ENCODE results near the gene EIF3A.

Gene EIF3A

DNA sequence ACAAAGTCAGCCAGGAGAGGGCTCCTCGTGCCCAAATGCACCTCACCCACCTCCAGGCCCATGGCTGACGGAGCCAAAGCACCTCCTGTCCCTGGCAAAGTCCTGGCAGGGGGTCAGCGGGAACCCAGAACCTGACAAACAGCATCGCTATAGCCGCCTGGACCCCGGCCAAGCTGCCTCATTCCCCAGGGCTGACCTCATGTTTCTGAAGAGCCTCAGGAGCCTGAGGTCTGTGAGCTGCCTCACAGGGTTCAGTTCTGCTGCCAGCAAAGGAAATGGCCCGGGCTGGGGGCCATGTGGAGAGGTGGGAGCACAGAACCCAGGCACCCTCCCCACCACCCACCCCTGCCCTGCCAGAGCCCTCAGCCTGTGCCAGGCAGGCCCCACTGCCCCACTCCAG is 55.3 kb downstream of the EIF3A start:
- no peak overlapping the region for H3K4me3 ChIP-seq (ENCODE audit: low read depth, low read length)
- DNase-seq (ENCODE audit: low read depth), result peak; percentile 67
- in situ Hi-C loops (cut with HindIII; ENCODE audit: low sequenced_read_pairs), result no loop called here
- TF ChIP-seq, protein P1, sequence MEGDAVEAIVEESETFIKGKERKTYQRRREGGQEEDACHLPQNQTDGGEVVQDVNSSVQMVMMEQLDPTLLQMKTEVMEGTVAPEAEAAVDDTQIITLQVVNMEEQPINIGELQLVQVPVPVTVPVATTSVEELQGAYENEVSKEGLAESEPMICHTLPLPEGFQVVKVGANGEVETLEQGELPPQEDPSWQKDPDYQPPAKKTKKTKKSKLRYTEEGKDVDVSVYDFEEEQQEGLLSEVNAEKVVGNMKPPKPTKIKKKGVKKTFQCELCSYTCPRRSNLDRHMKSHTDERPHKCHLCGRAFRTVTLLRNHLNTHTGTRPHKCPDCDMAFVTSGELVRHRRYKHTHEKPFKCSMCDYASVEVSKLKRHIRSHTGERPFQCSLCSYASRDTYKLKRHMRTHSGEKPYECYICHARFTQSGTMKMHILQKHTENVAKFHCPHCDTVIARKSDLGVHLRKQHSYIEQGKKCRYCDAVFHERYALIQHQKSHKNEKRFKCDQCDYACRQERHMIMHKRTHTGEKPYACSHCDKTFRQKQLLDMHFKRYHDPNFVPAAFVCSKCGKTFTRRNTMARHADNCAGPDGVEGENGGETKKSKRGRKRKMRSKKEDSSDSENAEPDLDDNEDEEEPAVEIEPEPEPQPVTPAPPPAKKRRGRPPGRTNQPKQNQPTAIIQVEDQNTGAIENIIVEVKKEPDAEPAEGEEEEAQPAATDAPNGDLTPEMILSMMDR (IDR thresholded peaks at IDR 0.05; ENCODE audit: low read depth, low read length, missing control alignments), result no peak

DNA sequence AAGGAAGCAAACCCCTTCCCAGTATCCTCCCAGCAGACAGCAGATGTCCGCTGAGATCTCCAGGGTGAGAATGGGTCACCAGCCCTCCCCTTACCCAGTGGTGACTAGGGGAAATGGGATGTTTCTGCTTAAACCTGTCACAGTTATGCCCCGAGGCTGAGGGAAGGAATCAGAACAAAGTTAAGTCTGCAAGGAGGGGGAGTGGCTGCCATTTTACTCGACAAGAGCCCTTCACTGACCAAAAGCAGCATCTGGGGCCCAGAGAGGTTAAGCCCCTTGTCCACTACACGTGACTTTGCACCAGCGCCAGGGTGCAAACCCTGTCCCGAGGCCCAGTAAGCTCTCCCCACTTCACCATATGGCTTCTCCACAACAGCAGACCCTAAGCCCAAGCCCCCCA is 55.7 kb downstream of the EIF3A start:
- TF ChIP-seq, protein P1 (IDR thresholded peaks at IDR 0.05; ENCODE audit: low read depth, low read length, missing control alignments), result no peak
- no peak for DNase-seq (ENCODE audit: low read depth)
- in situ Hi-C loops (cut with HindIII; ENCODE audit: low sequenced_read_pairs), result no loop called here
- H3K4me3 ChIP-seq (ENCODE audit: low read depth, low read length), result no peak overlapping the region

DNA sequence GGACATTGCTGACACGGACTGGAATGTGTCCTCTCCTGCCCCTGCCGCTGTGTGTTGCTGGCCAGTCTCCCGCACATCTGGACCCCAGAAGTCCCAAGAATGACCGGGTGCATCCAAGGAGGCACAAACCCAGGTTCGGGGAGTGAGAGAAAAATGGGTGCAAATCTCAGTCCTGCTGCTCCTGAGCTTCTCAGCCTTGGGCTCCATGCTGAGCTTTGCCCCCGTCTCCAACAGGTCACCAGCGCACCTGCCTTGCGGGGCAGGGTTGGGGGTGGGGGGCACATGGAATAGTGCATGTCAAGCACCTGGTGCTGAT is 57.1 kb downstream of the EIF3A start:
- in situ Hi-C loops (cut with HindIII; ENCODE audit: low sequenced_read_pairs), result no loop called here
- TF ChIP-seq, protein P1 (IDR thresholded peaks at IDR 0.05; ENCODE audit: low read depth, low read length, missing control alignments), result no peak
- H3K4me3 ChIP-seq (ENCODE audit: low read depth, low read length), result no peak overlapping the region
- DNase-seq (ENCODE audit: low read depth), result no peak

DNA sequence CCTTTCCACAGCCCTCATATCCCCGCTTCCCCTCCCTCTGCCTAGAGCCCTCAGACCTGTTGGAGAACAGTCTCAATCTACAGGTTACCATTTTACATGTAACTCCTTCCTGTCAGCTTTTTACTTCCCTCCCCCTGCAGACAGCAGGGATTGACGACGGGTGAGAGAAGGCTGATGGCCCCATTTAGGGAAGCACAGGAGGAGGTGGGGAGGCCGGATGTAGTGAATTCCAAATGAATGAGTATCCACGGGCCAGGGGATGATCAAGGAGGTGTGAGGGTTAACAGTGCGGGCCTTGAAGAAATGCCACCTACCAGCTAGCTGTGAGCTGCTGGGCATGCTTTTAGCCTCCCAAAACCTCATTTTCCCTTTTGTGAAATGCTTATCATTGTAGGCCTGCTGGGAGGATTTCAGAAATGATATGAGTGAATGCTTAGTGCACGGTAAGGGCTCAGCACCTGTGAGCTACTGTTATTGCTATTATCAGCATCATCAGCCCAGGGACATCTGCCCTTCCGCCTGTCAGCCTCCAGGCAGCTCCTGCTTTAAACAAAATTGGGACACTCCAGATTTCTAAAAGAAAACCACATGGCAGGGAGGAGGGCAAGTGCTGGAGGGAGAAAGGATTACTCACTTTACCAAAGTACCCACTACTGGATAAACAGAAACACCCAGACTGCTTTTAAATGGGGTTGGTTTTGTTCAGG is 57.6 kb downstream of the EIF3A start:
- DNase-seq (ENCODE audit: low read depth), result peak; percentile 22
- in situ Hi-C loops (cut with HindIII; ENCODE audit: low sequenced_read_pairs), result no loop called here
- no peak overlapping the region for H3K4me3 ChIP-seq (ENCODE audit: low read depth, low read length)
- TF ChIP-seq, protein P1 (IDR thresholded peaks at IDR 0.05; ENCODE audit: low read depth, low read length, missing control alignments), result no peak

DNA sequence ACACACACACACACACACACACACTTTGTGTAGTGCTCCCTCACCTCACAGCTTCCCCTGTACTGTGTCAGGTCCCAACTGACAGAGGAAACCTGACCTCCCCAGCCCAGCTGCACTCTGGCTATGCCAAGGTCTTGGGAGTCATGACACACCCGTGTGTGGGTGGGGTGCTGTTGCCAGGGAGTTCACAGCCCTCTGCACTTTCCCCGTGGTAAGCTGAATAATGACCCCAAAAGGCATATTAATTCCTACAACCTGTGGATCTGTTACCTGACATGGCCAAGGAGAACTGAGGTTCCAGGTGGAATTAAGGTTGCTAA is 60.0 kb downstream of the EIF3A start:
- in situ Hi-C loops (cut with HindIII; ENCODE audit: low sequenced_read_pairs), result no loop called here
- DNase-seq (ENCODE audit: low read depth), result no peak
- TF ChIP-seq, protein P1 (IDR thresholded peaks at IDR 0.05; ENCODE audit: low read depth, low read length, missing control alignments), result no peak
- no peak overlapping the region for H3K4me3 ChIP-seq (ENCODE audit: low read depth, low read length)

DNA sequence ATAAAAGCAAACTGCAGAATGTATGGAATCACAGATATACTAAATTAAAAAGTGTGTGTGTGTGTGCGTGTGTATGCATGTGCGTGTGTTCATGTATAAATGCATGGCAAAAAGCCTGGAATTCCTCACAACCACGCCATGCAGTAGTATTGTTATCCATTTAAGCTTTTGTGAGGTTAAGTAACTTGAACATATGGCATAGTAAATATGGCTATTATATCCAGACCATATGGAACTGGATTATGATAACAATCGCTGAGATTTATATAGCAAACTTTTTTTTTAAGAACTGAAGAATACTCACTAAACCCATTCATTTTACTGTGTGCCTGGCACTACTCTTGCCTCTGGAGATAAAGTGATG is 73.4 kb downstream of the EIF3A start:
- TF ChIP-seq, protein P1 (IDR thresholded peaks at IDR 0.05; ENCODE audit: low read depth, low read length, missing control alignments), result no peak
- no peak for DNase-seq (ENCODE audit: low read depth)
- no peak overlapping the region for H3K4me3 ChIP-seq (ENCODE audit: low read depth, low read length)
- in situ Hi-C loops (cut with HindIII; ENCODE audit: low sequenced_read_pairs), result no loop called here

Measured in astrocyte of the cerebellum (primary cell).